WERI-Rb-1 (cell line): ENCODE data around the gene ANKRD35.

ENCODE experiments used
- DNase-seq: peaks from one replicate; pipeline ENCODE4 v3.0.0-alpha.2; 2020
- H3K27ac ChIP-seq: fragments of 250-450 bp; sonication (Bioruptor Pico); 2 replicates; pipeline ENCODE4 v1.5.1; 2020; ENCODE audit warnings: mild to moderate bottlenecking, moderate library complexity
- H3K27me3 ChIP-seq: fragments of 250-450 bp; sonication (Bioruptor Pico); 2 replicates; pipeline ENCODE4 v1.5.1; 2021; ENCODE audit warnings: mild to moderate bottlenecking, low read depth, moderate library complexity; ENCODE audit not compliant: insufficient read depth, severe bottlenecking
- H3K36me3 ChIP-seq: fragments of 250-450 bp; sonication (Bioruptor Pico); 2 replicates; pipeline ENCODE4 v1.5.1; 2020; ENCODE audit warnings: mild to moderate bottlenecking, moderate library complexity
- H3K4me3 ChIP-seq: 2 replicates; pipeline ENCODE4 v1.5.1; 2011; ENCODE audit warnings: low read depth, mild to moderate bottlenecking, control low read depth, low read length
- H3K9me3 ChIP-seq: fragments of 250-450 bp; sonication (Bioruptor Pico); 2 replicates; pipeline ENCODE4 v1.5.1; 2021; ENCODE audit warnings: mild to moderate bottlenecking, moderate library complexity; ENCODE audit not compliant: severe bottlenecking
- CTCF ChIP-seq: IDR thresholded peaks from 2 replicates; pipeline ENCODE4 v1.5.1; 2011; ENCODE audit warnings: low read depth, mild to moderate bottlenecking, control low read depth, inconsistent platforms, low read length

Gene ANKRD35

DNA sequence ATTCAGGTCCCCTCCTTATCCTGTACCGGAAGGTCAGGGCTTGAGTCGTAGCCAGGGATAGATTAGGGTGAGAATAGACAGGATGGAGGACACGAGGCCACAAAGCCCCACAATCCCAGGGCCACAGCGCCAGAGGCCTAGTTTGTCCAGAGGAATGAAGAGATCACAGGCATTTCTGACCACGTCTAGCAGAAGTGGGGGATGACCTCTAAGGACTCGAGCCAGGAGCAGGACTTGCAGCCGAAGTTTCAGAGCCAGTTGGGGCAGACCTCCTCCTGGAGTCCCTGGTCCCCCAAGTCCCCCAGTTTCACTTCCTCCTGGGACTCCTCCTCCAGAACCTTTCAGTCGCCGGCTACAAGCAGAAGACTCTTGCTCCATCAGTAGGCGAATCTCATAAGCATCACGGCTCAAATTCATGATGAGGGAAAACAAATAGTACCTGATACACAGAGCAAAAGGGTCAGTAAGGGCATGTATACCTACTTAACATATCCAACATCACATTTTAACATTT lies 26.5 kb upstream of the ANKRD35 start:
- Histone ChIP-seq H3K9me3 (no peaks in the 10 kb centered on the region), H3K4me3 (no peak overlapping the region), H3K27me3 (no peaks in the 10 kb centered on the region), H3K27ac (no peak overlapping the region), H3K36me3 (peaks cover 58% of the 10 kb centered on the region)
- TF ChIP-seq CTCF, result no peak
- no peak for DNase-seq

- Histone ChIP-seq H3K9me3 (no peaks in the 10 kb centered on the region), H3K27me3 (no peaks in the 10 kb centered on the region), H3K27ac (no peak overlapping the region), H3K36me3 (peaks cover 28% of the 10 kb centered on the region), H3K4me3 (no peak overlapping the region)
- no peak for TF ChIP-seq CTCF
- DNase-seq, result peak; percentile 5
Observed at GRCh38 chr1:145908653-145909052, 23.0 kb upstream of the ANKRD35 start.

GRCh38 chr1:145906954-145907753 lies 21.5 kb upstream of the ANKRD35 start:
- peak; percentile 10 for DNase-seq
- peaks cover 22% of the 10 kb centered on the region for H3K36me3 ChIP-seq
- H3K27ac ChIP-seq, result no peak overlapping the region
- H3K9me3 ChIP-seq, result no peaks in the 10 kb centered on the region
- no peak for TF ChIP-seq CTCF
- H3K4me3 ChIP-seq, result no peak overlapping the region
- H3K27me3 ChIP-seq, result no peaks in the 10 kb centered on the region

DNA sequence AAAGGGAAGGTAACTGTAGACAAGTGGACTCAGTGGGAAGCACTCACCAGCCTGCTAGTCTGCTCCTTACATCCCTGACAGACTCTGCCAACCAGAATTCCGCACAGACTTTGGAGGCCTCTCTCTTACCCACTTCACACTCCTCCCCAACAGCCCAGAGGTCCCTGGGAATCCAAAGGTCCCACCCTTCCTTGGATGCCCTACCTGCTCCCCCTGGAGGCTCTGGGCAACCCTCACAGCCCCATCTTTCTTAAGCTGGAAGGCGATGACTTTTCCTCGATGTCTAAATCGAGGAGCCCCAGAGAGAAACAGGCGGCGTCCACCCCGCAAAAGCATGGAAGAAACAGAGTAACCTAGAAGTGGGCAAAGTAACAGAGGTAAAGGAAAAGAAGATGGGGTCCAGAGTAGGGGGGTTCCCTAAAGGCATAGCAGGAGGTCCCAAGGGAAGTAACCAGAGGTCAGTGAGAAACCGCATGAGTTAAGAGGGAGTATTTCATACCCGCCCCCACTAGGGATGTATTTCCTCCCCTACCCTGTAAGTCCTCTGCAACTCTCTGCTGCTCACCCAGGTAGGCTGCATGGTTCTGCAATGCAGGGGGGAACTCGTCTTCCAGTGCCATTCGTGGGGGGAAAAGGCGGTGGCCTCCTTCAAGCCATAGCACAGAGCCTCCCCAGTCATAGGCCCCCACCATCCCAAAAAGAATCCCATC lies 15.8 kb upstream of the ANKRD35 start:
- Histone ChIP-seq H3K9me3 (no peaks in the 10 kb centered on the region), H3K4me3 (no peak overlapping the region), H3K36me3 (no peaks in the 10 kb centered on the region), H3K27ac (no peak overlapping the region), H3K27me3 (no peaks in the 10 kb centered on the region)
- no peak for DNase-seq
- TF ChIP-seq CTCF, result peak; percentile 32; the same call in 1 of the 2 replicates

GRCh38 chr1:145898756-145899155 lies 13.1 kb upstream of the ANKRD35 start:
- Histone ChIP-seq H3K4me3 (no peak overlapping the region), H3K27me3 (no peaks in the 10 kb centered on the region), H3K27ac (no peak overlapping the region), H3K9me3 (no peaks in the 10 kb centered on the region), H3K36me3 (no peaks in the 10 kb centered on the region)
- TF ChIP-seq CTCF, result no peak
- no peak for DNase-seq
